Endodermal cell (in vitro differentiated cells): ENCODE results near the gene CRHR1. TPM values are rescaled to one million over a fixed set of nuclear protein-coding genes. Genes with fewer than 3 reads are reported as not detected.

Source experiments
- DNase-seq: peaks from one replicate; pipeline ENCODE4 v3.0.0-alpha.2; 2017
- H3K27ac ChIP-seq: 2 replicates; pipeline ENCODE4 v1.5.1; 2013; ENCODE audit warnings: mild to moderate bottlenecking, low read depth, low read length, moderate library complexity
- H3K27me3 ChIP-seq: 2 replicates; pipeline ENCODE4 v1.6.1; 2013; ENCODE audit warnings: mild to moderate bottlenecking, low read length, moderate library complexity; ENCODE audit not compliant: insufficient read depth, control insufficient read depth, poor library complexity, severe bottlenecking
- H3K36me3 ChIP-seq: 2 replicates; pipeline ENCODE4 v1.7.0; 2013; ENCODE audit warnings: mild to moderate bottlenecking, low read length, moderate library complexity; ENCODE audit not compliant: control insufficient read depth, insufficient read depth
- H3K4me1 ChIP-seq: one replicate; pipeline ENCODE4 v1.7.0; 2013; ENCODE audit warnings: low read length; ENCODE audit not compliant: control insufficient read depth, insufficient read depth
- H3K4me3 ChIP-seq: 2 replicates; pipeline ENCODE4 v1.5.1; 2013; ENCODE audit warnings: mild to moderate bottlenecking, low read length, moderate library complexity
- H3K9ac ChIP-seq: 2 replicates; pipeline ENCODE4 v1.6.1; 2013; ENCODE audit warnings: mild to moderate bottlenecking, low read length, moderate library complexity; ENCODE audit not compliant: poor library complexity, severe bottlenecking; ENCODE audit errors: extremely low read depth
- H3K9me3 ChIP-seq: 2 replicates; pipeline ENCODE4 v1.6.1; 2013; ENCODE audit warnings: mild to moderate bottlenecking, low read length, moderate library complexity; ENCODE audit not compliant: control insufficient read depth
- H3K27ac Mint-ChIP-seq: 2 replicates; pipeline ENCODE4 v1.8.0; 2020; ENCODE audit warnings: mixed read lengths
- H3K27me3 Mint-ChIP-seq: 2 replicates; pipeline ENCODE4 v1.8.0; 2021; ENCODE audit warnings: mild to moderate bottlenecking, mixed read lengths; ENCODE audit not compliant: insufficient read depth
- H3K36me3 Mint-ChIP-seq: 2 replicates; pipeline ENCODE4 v1.8.0; 2020; ENCODE audit warnings: low read depth, mixed read lengths
- H3K4me1 Mint-ChIP-seq: 2 replicates; pipeline ENCODE4 v1.8.0; 2020; ENCODE audit warnings: mixed read lengths
- H3K4me3 Mint-ChIP-seq: 2 replicates; pipeline ENCODE4 v1.8.0; 2020; ENCODE audit warnings: mild to moderate bottlenecking, moderate library complexity, mixed read lengths
- H3K9me3 Mint-ChIP-seq: 2 replicates; pipeline ENCODE4 v1.8.0; 2020; ENCODE audit warnings: mild to moderate bottlenecking, mixed read lengths
- WGBS, 2 experiments: methylation state at CpG; one replicate each; pipeline versions ENCODE4 v1.1.5 to v1.1.7; 2013; ENCODE audit warnings: missing lambda C conversion rate in 2 of 2, mixed read lengths in 1 of 2; ENCODE audit not compliant: insufficient coverage in 1 of 2, insufficient read length in 1 of 2; 5-methylcytosine and 5-hydroxymethylcytosine counted together
- total RNA-seq, 2 donors: library from RNA; stranded (reverse); fragmentation: NEBNext Ultra II Directional in 1 of 2; extraction: Animal tissue kit (Norgen Biotek cat#: 25700) in 1 of 2; gene quantifications; 2 replicates in 1 of 2; 3 replicates in 1 of 2; pipeline ENCODE4 v1.2.1, GENCODE V29; 2021
- TF ChIP-seq, protein P1 (sequence below): fragments of 200-600 bp; sonication (generic); conservative IDR thresholded peaks from 2 replicates; pipeline ENCODE4 v1.5.0; 2021; ENCODE audit warnings: antibody characterized with exemption, mild to moderate bottlenecking

Gene CRHR1
- total RNA-seq, 2 donors from 2014 or later, result 0.81 to 1.8 TPM

DNA sequence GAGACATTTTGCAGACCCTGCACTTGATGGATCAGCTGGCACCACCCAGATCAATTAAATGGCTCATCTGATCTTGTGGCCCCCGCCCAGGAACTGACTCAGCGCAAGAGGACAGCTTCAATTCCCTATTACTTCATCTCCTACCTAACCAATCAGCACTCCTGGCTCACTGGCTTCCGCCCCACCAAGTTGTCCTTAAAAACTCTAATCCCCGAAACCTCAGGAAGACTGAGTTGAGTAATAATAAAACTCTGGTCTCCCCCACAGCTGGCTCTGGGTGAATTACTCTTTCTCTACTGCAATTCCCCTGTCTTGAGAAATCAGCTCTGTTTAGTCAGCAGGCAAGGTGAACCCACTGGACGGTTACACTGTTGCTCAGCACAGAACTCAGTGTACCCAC lies 84.2 kb downstream of the CRHR1 start:
- Mint-ChIP-seq H3K27me3 (peaks cover 2% of the 10 kb centered on the region), H3K9me3 (no peaks in the 10 kb centered on the region), H3K36me3 (no peaks in the 10 kb centered on the region), H3K4me1 (peaks cover 27% of the 10 kb centered on the region), H3K4me3 (no peak overlapping the region), H3K27ac (no peak overlapping the region)
- no peak overlapping the region for H3K4me3 ChIP-seq
- no peaks in the 10 kb centered on the region for H3K36me3 ChIP-seq
- H3K9me3 ChIP-seq, result no peaks in the 10 kb centered on the region
- no peaks in the 10 kb centered on the region for H3K4me1 ChIP-seq
- no peak overlapping the region for H3K27ac ChIP-seq
- H3K27me3 ChIP-seq, result no peaks in the 10 kb centered on the region
- WGBS, 2 experiments, result 50 to 56% methylated on average over 4 to 5 of the region's 5 CpGs
- no peak for DNase-seq
- no peak overlapping the region for H3K9ac ChIP-seq
- TF ChIP-seq, protein P1, sequence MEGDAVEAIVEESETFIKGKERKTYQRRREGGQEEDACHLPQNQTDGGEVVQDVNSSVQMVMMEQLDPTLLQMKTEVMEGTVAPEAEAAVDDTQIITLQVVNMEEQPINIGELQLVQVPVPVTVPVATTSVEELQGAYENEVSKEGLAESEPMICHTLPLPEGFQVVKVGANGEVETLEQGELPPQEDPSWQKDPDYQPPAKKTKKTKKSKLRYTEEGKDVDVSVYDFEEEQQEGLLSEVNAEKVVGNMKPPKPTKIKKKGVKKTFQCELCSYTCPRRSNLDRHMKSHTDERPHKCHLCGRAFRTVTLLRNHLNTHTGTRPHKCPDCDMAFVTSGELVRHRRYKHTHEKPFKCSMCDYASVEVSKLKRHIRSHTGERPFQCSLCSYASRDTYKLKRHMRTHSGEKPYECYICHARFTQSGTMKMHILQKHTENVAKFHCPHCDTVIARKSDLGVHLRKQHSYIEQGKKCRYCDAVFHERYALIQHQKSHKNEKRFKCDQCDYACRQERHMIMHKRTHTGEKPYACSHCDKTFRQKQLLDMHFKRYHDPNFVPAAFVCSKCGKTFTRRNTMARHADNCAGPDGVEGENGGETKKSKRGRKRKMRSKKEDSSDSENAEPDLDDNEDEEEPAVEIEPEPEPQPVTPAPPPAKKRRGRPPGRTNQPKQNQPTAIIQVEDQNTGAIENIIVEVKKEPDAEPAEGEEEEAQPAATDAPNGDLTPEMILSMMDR, result no peak

DNA sequence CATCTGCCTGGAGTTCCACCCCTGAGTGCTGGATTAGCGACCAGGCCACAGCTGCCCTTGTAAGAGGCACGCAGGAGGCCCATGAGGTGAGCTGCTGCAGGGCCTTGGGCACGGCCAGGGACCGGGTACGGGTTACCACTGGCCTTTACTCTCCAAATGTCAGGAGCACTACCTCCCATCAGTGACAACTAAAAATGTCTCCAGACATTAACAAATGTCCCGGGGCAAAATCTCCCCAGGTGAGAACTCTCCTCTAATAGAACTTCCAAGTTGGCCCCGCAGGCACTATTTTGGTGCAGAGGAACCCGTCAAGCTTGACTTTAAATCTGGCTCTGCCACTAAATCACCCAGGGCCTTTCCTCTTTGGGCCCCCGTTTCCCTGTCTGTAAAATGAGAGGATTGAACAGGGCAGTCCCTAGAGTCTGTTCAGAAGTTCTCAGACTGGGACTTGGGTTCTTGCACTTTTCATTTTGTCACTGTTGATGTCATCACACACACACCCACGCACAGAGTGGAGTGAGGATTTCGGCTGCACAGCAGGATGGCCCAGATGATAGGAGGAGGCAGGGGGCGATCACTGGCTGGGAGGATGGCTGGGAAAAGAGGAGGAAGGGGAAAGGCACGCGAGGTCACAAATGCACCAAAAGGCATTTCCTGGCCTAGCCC lies 85.7 kb downstream of the CRHR1 start:
- Histone ChIP-seq H3K27ac (no peak overlapping the region), H3K4me3 (no peak overlapping the region), H3K9me3 (no peaks in the 10 kb centered on the region), H3K36me3 (no peaks in the 10 kb centered on the region), H3K9ac (no peak overlapping the region), H3K27me3 (no peaks in the 10 kb centered on the region), H3K4me1 (no peaks in the 10 kb centered on the region)
- Mint-ChIP-seq H3K27me3 (no peaks in the 10 kb centered on the region), H3K36me3 (no peaks in the 10 kb centered on the region), H3K4me1 (peaks cover 24% of the 10 kb centered on the region), H3K27ac (peak overlapping the region; percentile 14), H3K9me3 (no peaks in the 10 kb centered on the region), H3K4me3 (no peak overlapping the region)
- WGBS, 2 experiments, result 57 to 79% methylated on average over 6 to 13 of the region's 14 CpGs
- no peak for DNase-seq
- TF ChIP-seq, protein P1, result no peak

DNA sequence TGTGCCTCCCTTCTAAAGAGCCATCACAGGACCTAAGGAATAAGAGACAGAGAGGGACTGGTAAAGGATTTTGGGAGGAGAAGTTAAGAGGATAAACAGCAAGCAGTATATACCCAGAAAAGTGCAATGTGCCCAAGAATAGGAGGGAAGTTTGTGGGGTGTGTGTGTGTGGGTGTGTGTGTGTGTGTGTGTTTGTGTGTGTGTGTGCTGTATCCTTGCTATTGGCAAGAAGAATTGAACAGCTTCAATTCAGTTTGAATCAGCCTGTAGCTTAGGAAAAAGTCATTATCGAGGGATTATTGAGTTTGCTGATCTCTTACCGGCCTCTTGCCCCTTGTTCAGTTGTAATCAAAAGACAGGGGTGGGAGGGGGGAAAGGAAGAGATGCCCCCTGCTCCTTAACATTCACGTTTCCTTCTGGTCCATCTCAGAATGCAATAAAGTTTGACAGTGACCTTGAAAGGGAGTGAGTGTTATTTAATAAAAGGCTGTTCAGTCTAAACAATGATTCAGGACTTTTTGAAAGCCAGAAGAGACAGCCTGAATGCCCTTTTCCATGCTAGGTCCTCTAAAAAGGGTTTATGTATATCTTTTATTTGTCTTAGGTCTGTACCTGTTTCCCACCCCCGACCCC lies 86.3 kb downstream of the CRHR1 start:
- H3K36me3 ChIP-seq, result no peaks in the 10 kb centered on the region
- Mint-ChIP-seq H3K36me3 (no peaks in the 10 kb centered on the region), H3K9me3 (no peaks in the 10 kb centered on the region), H3K4me3 (no peak overlapping the region), H3K27me3 (no peaks in the 10 kb centered on the region), H3K27ac (peak overlapping the region; percentile 14), H3K4me1 (peaks cover 18% of the 10 kb centered on the region)
- no peak overlapping the region for H3K4me3 ChIP-seq
- WGBS, 2 experiments, result 82 to 83% methylated on average over 3 to 4 of the region's 4 CpGs
- no peak overlapping the region for H3K27ac ChIP-seq
- DNase-seq, result no peak
- H3K9me3 ChIP-seq, result no peaks in the 10 kb centered on the region
- no peaks in the 10 kb centered on the region for H3K27me3 ChIP-seq
- no peaks in the 10 kb centered on the region for H3K4me1 ChIP-seq
- TF ChIP-seq, protein P1, result no peak
- no peak overlapping the region for H3K9ac ChIP-seq
